K562 treated with DMSO at 1 percent for 24 hours (cell line): ENCODE results near the gene TNFAIP8. TPM values are rescaled to one million over a fixed set of nuclear protein-coding genes. Genes with fewer than 3 reads are reported as not detected.

Experiments
- total RNA-seq: library from RNA; unstranded; fragments of 300-600 nt; gene quantifications from 2 replicates; pipeline ENCODE4 v1.2.3, GENCODE V29; 2022; ENCODE audit warnings: low read depth; ENCODE audit not compliant: insufficient read depth

TNFAIP8 gene
- 33.0 and 40.1 TPM in 2 replicates for total RNA-seq

DNA sequence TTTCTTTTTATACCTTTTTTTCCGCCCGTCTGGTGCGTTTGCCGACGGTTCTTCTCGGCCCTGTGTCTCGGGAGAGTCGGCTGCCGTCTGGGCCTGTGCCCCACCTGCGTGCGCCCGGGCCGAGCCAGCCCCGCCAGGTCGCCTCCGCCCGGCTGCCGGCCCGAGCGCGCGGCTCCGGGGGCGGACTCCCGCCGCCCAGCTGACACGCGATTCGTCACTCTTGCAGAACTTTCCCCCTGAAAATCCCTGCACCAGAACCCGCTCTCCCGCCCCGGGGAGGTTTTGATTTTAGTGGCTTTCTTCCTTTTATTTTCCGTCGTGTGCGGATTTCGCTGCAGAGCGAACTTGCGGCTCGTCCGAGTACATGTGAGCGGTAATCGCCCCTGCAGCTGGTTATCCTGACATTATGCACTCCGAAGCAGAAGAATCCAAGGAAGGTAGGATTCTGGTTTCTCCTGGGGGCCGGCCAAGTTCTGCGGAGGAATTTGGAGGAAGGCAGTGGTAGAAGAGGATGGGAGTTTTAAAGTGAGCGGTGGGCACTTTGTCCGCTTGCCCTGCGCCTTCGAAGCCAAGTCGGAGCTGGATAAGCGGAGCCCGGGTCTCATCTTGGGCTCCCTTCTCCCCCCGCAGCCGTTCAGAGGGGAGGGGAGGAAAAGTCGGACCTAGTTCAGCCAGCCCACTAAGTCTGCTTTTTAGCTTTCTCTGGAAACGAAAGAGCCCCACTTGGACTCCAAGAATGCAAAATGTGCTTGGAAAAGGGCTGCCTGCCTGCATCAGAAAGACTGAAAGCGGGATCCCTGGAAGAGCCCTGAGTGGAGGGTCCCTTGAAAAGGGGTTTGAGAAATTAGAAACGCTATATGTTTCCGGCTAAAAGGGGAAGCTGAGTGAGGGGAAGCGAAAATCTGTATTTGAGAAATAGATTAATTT, at the start of gene TNFAIP8:
TNFAIP8 (plus strand) TSS at position 335 of the 927 bp plus-strand sequence; CDS start at position 407, 72 bp downstream.

Other genes starting within 250 kb of the TNFAIP8 start
- gene HSD17B4, start 96.5 kb downstream of the TNFAIP8 start, total RNA-seq, result 92.0 and 155 TPM in 2 replicates